ENCODE results near the gene HRNR.
"Not testable (repeated sequence)": the region's sequence is repeated elsewhere in the genome, so short reads cannot be mapped to it uniquely, and the experiment has no call there.

HRNR gene

GRCh38 chr1:152224093-152224492, at the start of gene HRNR:
TSS of gene HRNR (minus strand) at chr1:152224193. CDS start at chr1:152223253, 940 bp downstream.
- no peaks in the 10 kb centered on the region for H3K36me3 Mint-ChIP-seq
- H3K9me3 Mint-ChIP-seq: no peaks in the 10 kb centered on the region
- H3K4me3 Mint-ChIP-seq: no peak within 1 kb of the TSS
- H3K4me1 Mint-ChIP-seq: no peaks in the 10 kb centered on the region
- no peak within 1 kb of the TSS for H3K27ac Mint-ChIP-seq
- ATAC-seq (no peak), DNase-seq (ENCODE audit: low spot score in 2 of 2) (no peak)

- ATAC-seq; DNase-seq (ENCODE audit: low spot score in 2 of 2); H3K4me3 Mint-ChIP-seq; H3K9me3 Mint-ChIP-seq; H3K36me3 Mint-ChIP-seq; H3K27ac Mint-ChIP-seq; H3K4me1 Mint-ChIP-seq: not testable (repeated sequence)
Measured at GRCh38 chr1:152256394-152256793, 32.4 kb upstream of the HRNR start.

- Mint-ChIP-seq H3K4me1 (no peaks in the 10 kb centered on the region), H3K36me3 (no peaks in the 10 kb centered on the region), H3K9me3 (no peaks in the 10 kb centered on the region), H3K27ac (no peak overlapping the region), H3K4me3 (no peak overlapping the region)
- DNase-seq (ENCODE audit: low spot score in 2 of 2): no peak
- ATAC-seq: no peak
Measured at GRCh38 chr1:152252157-152252556, 28.2 kb upstream of the HRNR start.

GRCh38 chr1:152251391-152251790, 27.4 kb upstream of the HRNR start:
- DNase-seq (ENCODE audit: low spot score in 2 of 2) (no peak), ATAC-seq (no peak)
- no peaks in the 10 kb centered on the region for H3K36me3 Mint-ChIP-seq
- H3K4me1 Mint-ChIP-seq: no peaks in the 10 kb centered on the region
- no peak overlapping the region for H3K4me3 Mint-ChIP-seq
- H3K27ac Mint-ChIP-seq: no peak overlapping the region
- H3K9me3 Mint-ChIP-seq: no peaks in the 10 kb centered on the region

GRCh38 chr1:152247316-152247715, 23.3 kb upstream of the HRNR start:
- Mint-ChIP-seq H3K4me3 (no peak overlapping the region), H3K9me3 (no peaks in the 10 kb centered on the region), H3K36me3 (no peaks in the 10 kb centered on the region), H3K27ac (no peak overlapping the region), H3K4me1 (no peaks in the 10 kb centered on the region)
- ATAC-seq (no peak), DNase-seq (ENCODE audit: low spot score in 2 of 2) (no peak)

- no peak overlapping the region for H3K4me3 Mint-ChIP-seq
- H3K27ac Mint-ChIP-seq: no peak overlapping the region
- DNase-seq (ENCODE audit: low spot score in 2 of 2) (no peak), ATAC-seq (no peak)
- no peaks in the 10 kb centered on the region for H3K9me3 Mint-ChIP-seq
- no peaks in the 10 kb centered on the region for H3K36me3 Mint-ChIP-seq
- H3K4me1 Mint-ChIP-seq: no peaks in the 10 kb centered on the region
Measured at GRCh38 chr1:152244576-152245273, 20.7 kb upstream of the HRNR start.

GRCh38 chr1:152237093-152237492, 13.1 kb upstream of the HRNR start:
- no peak for ATAC-seq

GRCh38 chr1:152228831-152229230, 4.8 kb upstream of the HRNR start:
- no peak for ATAC-seq
- Mint-ChIP-seq H3K27ac (no peak overlapping the region), H3K4me1 (no peaks in the 10 kb centered on the region), H3K9me3 (no peaks in the 10 kb centered on the region), H3K36me3 (no peaks in the 10 kb centered on the region), H3K4me3 (no peak overlapping the region)
- DNase-seq (ENCODE audit: low spot score in 2 of 2): no peak

More at GRCh38 chr1:152237093-152237492, 13.1 kb upstream of the HRNR start:
- Mint-ChIP-seq H3K27ac (no peak overlapping the region), H3K36me3 (no peaks in the 10 kb centered on the region), H3K9me3 (no peaks in the 10 kb centered on the region), H3K4me3 (no peak overlapping the region), H3K4me1 (no peaks in the 10 kb centered on the region)
- DNase-seq (ENCODE audit: low spot score in 2 of 2): no peak

GRCh38 chr1:152227310-152227928, 3.4 kb upstream of the HRNR start:
- no peak for DNase-seq (ENCODE audit: low spot score in 2 of 2)
- no peaks in the 10 kb centered on the region for H3K36me3 Mint-ChIP-seq
- no peaks in the 10 kb centered on the region for H3K4me1 Mint-ChIP-seq
- H3K9me3 Mint-ChIP-seq: no peaks in the 10 kb centered on the region
- no peak overlapping the region for H3K4me3 Mint-ChIP-seq
- no peak overlapping the region for H3K27ac Mint-ChIP-seq
- no peak for ATAC-seq

GRCh38 chr1:152225678-152226077, 1.7 kb upstream of the HRNR start:
- Mint-ChIP-seq H3K4me3 (no peak overlapping the region), H3K27ac (no peak overlapping the region), H3K9me3 (no peaks in the 10 kb centered on the region), H3K4me1 (no peaks in the 10 kb centered on the region), H3K36me3 (no peaks in the 10 kb centered on the region)
- ATAC-seq: no peak
- DNase-seq (ENCODE audit: low spot score in 2 of 2): no peak

GRCh38 chr1:152220166-152221163, 3.5 kb downstream of the HRNR start:
- H3K27ac Mint-ChIP-seq: no peak overlapping the region
- H3K4me1 Mint-ChIP-seq: no peaks in the 10 kb centered on the region
- H3K9me3 Mint-ChIP-seq: no peaks in the 10 kb centered on the region
- ATAC-seq (no peak), DNase-seq (ENCODE audit: low spot score in 2 of 2) (no peak)
- no peaks in the 10 kb centered on the region for H3K36me3 Mint-ChIP-seq
- H3K4me3 Mint-ChIP-seq: no peak overlapping the region

GRCh38 chr1:152219438-152219837, 4.6 kb downstream of the HRNR start:
- H3K27ac Mint-ChIP-seq; H3K9me3 Mint-ChIP-seq; H3K36me3 Mint-ChIP-seq; DNase-seq (ENCODE audit: low spot score in 2 of 2); H3K4me1 Mint-ChIP-seq; ATAC-seq; H3K4me3 Mint-ChIP-seq: not testable (repeated sequence)

- no peaks in the 10 kb centered on the region for H3K4me1 Mint-ChIP-seq
- H3K36me3 Mint-ChIP-seq: no peaks in the 10 kb centered on the region
- no peak overlapping the region for H3K27ac Mint-ChIP-seq
- ATAC-seq: no peak
- no peak overlapping the region for H3K4me3 Mint-ChIP-seq
- no peaks in the 10 kb centered on the region for H3K9me3 Mint-ChIP-seq
- no peak for DNase-seq (ENCODE audit: low spot score in 2 of 2)
Measured at GRCh38 chr1:152218762-152219436, 5.1 kb downstream of the HRNR start.

- not testable (repeated sequence) for H3K9me3 Mint-ChIP-seq; H3K4me1 Mint-ChIP-seq; H3K36me3 Mint-ChIP-seq; DNase-seq (ENCODE audit: low spot score in 2 of 2); ATAC-seq; H3K4me3 Mint-ChIP-seq; H3K27ac Mint-ChIP-seq
Measured at GRCh38 chr1:152215604-152216003, 8.4 kb downstream of the HRNR start.

- H3K27ac Mint-ChIP-seq; H3K4me1 Mint-ChIP-seq; H3K9me3 Mint-ChIP-seq; ATAC-seq; H3K36me3 Mint-ChIP-seq; DNase-seq (ENCODE audit: low spot score in 2 of 2); H3K4me3 Mint-ChIP-seq: not testable (repeated sequence)
Measured at GRCh38 chr1:152214911-152215310, 9.1 kb downstream of the HRNR start.

Data from stimulated activated effector memory CD8-positive, alpha-beta T cell treated with anti-CD3 and anti-CD28 coated beads, Interleukin-12 subunit alpha, Interleukin-12 subunit beta, amount 100 ng/mL, for 72 hours (primary cell).